ENCODE results near the gene MSMP.
A peak's percentile ranks its signal among the peaks of the same experiment; 100 is the strongest.

Gene MSMP, protein sequence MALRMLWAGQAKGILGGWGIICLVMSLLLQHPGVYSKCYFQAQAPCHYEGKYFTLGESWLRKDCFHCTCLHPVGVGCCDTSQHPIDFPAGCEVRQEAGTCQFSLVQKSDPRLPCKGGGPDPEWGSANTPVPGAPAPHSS

DNA sequence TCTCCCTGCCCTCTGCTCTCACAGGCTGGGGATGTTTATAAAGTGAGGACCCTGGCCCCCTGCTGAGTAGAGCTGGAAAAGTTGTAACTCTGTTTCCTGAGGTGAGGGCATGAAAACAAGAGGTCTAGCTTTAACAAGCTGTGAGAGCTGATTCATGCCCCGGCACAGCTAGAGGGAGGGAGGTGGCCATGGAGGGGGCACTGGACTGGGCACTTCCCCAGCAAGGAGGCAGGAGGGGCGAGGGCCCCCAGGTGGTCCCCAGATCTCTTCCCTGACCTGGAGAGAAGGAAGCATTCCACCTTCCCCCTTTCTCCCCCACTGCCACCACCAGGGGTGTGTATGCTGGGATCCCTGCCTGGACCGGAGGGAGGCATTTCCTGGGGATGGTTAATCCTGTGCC, at the start of gene MSMP:
TSS of gene MSMP (minus strand) at position 13 of the 400 bp plus-strand sequence. CDS start 147 bp downstream, outside the sequence.
- no peak for DNase-seq (ENCODE audit: low read depth in 2 of 2)

DNA sequence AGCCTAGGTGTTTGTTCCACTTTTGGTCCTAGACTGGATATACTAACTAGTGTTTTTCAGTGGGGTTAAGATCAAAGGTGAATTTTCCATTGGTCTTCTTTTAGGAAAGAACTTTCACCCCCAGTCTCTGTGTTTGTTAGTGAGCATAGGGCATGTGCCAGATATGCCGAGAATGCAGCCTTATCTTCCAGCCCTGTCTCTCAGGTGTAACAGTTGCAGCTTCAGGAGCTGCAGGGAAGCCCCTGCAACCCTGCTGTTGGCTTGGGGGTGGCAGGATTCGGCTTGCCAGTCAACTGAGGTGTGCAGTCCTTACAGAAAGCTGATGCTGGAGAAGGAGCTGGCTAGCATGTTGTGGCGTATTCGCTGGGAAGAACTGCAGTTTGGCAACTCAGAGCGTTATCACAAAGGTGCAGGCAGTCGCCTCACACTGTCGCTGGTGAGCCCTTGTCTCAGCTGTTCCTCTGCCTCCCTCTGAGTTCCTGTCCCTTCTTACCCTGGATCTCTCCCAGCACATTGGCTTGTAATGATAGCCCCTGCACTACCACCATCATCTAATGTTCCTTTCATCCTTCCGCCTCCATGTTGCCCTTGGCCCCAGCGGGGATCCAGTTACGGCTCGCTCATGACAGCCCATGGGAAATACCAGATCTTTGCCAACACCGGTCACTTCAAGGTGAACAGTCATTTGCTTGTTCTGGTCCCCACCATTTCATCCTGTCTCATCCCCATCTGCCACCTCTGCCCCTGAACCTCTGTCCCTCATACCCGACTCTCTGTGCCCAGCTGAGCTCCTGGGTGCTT, 47.5 kb upstream of the MSMP start:
- DNase-seq (ENCODE audit: low read depth in 2 of 2) = no peak

- DNase-seq (ENCODE audit: low read depth in 2 of 2) = no peak
Measured at GRCh38 chr9:35800530-35800929, 46.5 kb upstream of the MSMP start.

DNA sequence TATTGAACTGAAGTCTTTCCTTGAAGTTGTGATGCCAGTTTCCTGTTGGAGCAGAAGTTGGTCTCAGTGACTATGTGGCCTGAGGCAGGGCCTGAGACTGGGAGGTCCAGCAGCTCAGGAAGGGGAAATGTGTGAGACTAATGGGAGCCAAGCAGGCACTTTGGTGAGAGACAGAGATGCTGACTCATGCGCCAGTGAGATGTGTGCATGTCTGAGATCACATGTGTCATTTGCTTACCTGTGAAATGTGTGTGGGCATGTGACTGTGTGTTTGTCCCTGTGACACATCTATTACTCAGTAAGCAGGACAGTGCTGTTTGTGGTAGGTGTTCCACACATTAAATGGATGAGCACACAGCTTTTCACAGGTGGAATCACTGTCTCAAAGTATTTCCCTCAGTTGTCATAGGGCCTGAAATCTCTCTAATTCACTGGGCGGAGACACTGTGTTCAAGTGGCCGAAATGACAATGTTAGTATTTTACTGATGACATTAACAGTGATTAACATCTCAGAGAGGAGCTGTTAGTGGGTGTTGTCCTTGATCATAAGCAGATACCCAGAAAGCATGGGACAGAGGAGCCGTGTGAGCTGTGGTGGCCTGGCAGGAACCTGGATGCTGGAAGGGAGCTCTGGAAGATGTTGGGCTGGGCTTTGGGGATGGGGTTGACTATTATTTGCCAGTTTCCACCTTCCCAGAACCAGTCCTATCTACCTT, 44.7 kb upstream of the MSMP start:
- DNase-seq (ENCODE audit: low read depth in 2 of 2) = no peak

- no peak for DNase-seq (ENCODE audit: low read depth in 2 of 2)
Measured at GRCh38 chr9:35797311-35798109, 43.4 kb upstream of the MSMP start.

DNA sequence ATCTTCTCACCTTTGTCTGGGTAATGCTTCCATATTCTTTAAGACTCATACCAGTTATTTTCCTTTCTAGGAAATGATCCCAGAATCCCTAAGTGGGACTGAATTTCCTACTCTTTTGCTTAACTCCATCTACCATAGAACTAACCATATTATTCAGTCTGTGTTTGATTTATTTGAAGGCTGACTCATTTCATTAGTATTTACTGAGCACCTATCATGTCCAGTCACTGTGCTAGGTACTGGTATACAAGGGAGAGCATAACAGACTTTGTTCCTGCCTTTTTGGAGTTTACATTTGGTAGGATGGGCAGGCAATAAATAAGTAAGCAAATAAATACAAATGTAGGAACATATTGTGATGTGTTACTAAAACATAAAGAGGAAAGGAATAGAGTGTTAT, 41.6 kb upstream of the MSMP start:
- no peak for DNase-seq (ENCODE audit: low read depth in 2 of 2)

DNA sequence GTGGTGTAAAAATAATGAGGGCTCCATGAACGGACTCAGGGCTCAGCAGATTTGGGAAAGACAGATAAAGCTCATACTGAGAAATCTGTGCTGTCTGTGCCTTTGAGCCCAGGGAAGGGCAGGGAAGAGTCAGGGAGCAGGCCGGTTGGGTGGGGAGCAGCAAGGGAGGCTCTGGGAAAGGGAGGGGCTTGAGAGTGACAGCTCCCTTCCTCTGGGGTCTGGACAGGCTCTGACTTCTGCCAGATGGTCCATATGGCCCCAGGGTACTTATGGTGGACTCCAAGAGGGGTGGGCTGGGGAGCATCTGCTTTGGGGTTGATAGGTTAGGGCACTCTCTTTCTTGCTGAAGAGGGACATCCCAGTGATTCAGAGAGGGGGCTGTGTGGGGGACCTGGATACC, 39.4 kb upstream of the MSMP start:
- no peak for DNase-seq (ENCODE audit: low read depth in 2 of 2)

DNA sequence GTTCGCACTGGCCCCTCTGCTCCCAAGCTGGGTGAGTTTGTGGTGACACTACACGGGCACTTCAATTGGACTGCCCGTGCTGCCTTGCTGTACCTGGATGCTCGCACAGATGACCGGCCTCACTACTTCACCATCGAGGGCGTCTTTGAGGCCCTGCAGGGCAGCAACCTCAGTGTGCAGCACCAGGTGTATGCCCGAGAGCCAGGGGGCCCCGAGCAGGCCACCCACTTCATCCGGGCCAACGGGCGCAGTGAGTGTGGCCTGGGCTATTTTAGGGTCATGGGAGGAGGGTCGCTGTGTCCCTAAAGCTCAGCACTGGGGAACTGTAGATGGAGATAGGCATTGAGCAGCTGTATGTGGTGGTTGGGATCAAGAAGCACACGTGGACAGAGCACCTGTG, 38.8 kb upstream of the MSMP start:
- no peak for DNase-seq (ENCODE audit: low read depth in 2 of 2)

DNA sequence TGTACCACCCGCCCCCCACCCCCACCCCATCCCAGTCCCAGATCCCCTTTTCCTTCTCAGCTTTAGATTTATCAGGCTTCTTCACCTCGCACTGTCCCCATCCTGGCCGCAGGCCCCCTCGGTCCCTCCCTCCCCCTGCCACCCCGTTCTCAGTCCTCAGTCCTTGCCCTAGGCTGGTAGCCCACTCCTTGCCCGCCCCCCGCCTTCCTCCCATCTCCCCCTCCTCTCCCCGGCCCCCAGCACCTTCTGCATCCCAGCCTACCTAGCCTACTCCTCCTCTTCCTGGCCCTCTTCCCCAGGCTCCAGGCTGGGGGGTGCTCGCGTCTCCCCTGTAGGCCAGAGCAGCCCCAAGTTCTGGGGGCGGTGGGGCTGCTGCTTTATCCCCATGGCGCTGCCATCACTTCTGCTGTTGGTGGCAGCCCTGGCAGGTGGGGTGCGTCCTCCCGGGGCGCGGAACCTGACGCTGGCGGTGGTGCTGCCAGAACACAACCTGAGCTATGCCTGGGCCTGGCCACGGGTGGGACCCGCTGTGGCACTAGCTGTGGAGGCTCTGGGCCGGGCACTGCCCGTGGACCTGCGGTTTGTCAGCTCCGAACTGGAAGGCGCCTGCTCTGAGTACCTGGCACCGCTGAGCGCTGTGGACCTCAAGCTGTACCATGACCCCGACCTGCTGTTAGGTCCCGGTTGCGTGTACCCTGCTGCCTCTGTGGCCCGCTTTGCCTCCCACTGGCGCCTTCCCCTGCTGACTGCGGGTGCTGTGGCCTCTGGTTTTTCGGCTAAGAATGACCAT, 38.1 kb upstream of the MSMP start:
- no peak for DNase-seq (ENCODE audit: low read depth in 2 of 2)

- no peak for DNase-seq (ENCODE audit: low read depth in 2 of 2)
Measured at GRCh38 chr9:35791297-35791921, 37.3 kb upstream of the MSMP start, which contains the start of gene NPR2. Gene NPR2 (plus strand): TSS chr9:35791591. CDS start chr9:35792409, 818 bp downstream.

DNA sequence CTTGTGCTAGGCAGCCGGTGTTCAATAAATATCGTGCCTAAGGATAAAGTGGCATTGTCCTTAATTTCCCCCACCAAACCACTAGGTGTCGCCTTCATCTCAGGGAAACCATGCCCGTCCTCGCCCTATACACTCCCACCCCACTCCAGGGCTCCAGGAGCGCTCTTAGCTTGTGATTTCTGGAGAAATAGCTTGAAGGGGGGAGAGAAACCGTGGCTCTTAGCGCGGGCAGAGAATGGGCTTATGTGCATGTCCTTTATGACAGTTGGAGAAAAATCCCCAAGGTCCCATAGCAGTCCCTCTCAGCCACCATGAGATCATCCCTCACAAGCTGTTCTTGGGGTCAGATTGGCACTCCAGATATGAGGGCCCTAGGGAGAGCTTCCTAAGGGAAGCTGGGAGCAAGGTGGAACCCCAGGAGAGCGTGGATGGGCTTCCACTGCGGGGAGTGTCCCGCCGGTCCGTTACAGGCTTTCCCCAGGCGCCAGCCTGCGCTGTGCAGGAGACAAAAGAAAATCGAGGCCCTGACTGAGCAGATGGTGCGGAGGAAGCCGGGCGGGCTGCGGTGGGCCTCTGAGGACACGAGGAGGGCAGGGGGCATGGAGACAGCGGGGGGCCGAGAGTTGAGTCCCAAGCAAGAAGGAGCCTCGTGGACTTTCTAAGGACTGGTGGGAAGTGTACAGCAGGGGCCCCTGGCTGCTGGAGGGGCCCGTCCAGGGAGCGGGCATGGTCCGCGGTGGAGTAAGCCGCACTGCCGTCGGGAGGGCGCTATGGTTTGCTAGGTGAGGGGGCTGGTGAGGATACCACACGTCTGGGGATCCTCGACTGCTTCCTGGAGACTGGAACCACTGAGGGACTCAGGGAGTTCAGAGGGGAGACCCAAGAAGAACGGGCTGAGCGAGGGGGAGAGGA, 36.6 kb upstream of the MSMP start:
- peak in 1 of 2 donors; percentile 29 for DNase-seq (ENCODE audit: low read depth in 2 of 2)

DNA sequence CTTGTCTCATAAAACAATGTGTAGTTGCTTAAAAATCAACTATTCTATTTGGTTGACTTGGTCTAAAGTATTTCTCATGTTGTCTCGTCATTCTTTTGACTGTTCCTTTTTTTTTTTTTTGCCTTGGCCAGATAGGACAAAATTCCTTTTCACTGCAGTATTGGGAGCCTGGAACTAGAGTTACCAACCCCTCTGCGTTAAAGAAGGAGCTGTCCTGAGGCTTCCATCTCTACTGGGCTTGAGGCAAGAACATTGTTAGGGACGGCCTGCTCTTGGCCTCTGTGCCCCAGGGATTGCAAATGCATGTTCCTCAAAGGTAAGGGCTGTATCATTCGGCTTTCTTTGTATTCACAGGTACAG, 35.9 kb upstream of the MSMP start:
- no peak for DNase-seq (ENCODE audit: low read depth in 2 of 2)

DNA sequence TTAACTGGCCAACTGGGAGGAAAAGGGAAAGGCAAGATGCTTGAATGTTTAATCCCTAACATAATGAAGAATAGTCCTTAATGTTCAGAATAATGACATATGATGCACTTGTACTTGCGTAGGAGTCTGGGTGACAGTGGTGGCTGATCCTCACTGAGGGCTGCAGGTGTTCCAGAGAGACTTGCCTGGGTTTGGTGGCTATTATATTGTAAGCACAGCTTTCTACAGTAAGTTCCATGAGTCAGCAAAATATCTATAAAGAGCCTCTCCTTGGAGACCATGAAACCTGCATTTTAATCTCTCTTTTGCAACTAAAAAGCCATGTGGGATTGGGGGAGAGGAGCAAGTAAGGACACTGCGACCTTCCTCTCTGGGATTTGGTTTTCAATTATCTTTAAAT, 35.5 kb upstream of the MSMP start:
- DNase-seq (ENCODE audit: low read depth in 2 of 2) = no peak

GRCh38 chr9:35783418-35783817, 29.3 kb upstream of the MSMP start:
- DNase-seq (ENCODE audit: low read depth in 2 of 2) = no peak

GRCh38 chr9:35781066-35781465, 27.0 kb upstream of the MSMP start:
- no peak for DNase-seq (ENCODE audit: low read depth in 2 of 2)

GRCh38 chr9:35778496-35778895, 24.4 kb upstream of the MSMP start:
- no peak for DNase-seq (ENCODE audit: low read depth in 2 of 2)

DNA sequence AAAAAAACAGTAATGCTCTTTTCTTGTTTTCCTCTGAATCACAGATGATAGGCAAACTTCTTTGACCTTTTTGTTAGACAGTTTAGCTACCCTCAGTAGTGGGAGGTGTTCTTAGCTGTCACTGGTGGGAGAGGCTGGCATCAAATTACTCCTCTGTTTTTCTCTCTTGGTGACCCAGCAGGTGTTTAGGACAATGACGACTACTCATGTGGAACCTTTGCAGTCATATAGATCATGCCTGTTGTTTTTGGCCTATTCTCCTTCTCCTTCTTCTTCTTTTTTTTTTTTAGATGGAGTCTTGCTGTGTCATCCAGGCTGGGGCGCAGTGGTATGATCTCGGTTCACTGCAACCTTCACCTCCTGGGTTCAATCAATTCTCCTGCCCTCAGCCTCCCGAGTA, 21.9 kb upstream of the MSMP start:
- DNase-seq (ENCODE audit: low read depth in 2 of 2) = no peak

- DNase-seq (ENCODE audit: low read depth in 2 of 2) = no peak
Measured at GRCh38 chr9:35774907-35775635, 21.0 kb upstream of the MSMP start.

DNA sequence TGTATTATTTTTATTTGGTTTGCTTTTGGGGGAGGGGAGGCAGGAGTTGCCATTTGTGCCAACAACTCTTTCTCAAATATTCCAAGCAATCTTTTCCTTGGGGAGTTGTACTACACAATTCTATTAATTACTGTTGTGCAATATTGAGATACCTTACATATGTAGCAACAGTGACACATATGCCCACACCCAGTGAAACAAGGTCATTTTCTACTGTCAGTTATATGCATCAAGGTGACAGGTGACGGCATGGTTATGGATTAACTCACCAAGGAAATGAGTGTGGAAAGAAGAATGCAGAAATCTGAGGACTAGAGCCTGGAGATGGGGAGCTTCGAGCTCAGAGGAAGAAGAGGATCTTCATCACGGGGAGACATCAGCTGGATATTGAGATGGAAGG, 17.9 kb upstream of the MSMP start:
- no peak for DNase-seq (ENCODE audit: low read depth in 2 of 2)
